Glutamatergic neuron (in vitro differentiated cells): ENCODE data around the gene LAP3. TPM values are rescaled to one million over a fixed set of nuclear protein-coding genes. Genes with fewer than 3 reads are reported as not detected.
"Not testable (repeated sequence)": the region's sequence is repeated elsewhere in the genome, so short reads cannot be mapped to it uniquely, and the experiment has no call there.

Experiments used
- DNase-seq: peaks from one replicate; pipeline ENCODE4 v3.0.0; 2022
- H3K27ac Mint-ChIP-seq: one replicate; pipeline ENCODE4 v1.8.0; 2020; ENCODE audit warnings: mild to moderate bottlenecking, mixed read lengths, inconsistent platforms; ENCODE audit not compliant: unreplicated experiment
- H3K27me3 Mint-ChIP-seq: one replicate; pipeline ENCODE4 v1.8.0; 2020; ENCODE audit warnings: mild to moderate bottlenecking, moderate library complexity, mixed read lengths, inconsistent platforms; ENCODE audit not compliant: unreplicated experiment
- H3K36me3 Mint-ChIP-seq: one replicate; pipeline ENCODE4 v1.8.0; 2020; ENCODE audit warnings: mild to moderate bottlenecking, mixed read lengths, inconsistent platforms; ENCODE audit not compliant: unreplicated experiment
- H3K4me1 Mint-ChIP-seq: one replicate; pipeline ENCODE4 v1.8.0; 2020; ENCODE audit warnings: mild to moderate bottlenecking, low read depth, mixed read lengths, inconsistent platforms; ENCODE audit not compliant: unreplicated experiment
- H3K4me3 Mint-ChIP-seq: one replicate; pipeline ENCODE4 v1.8.0; 2020; ENCODE audit warnings: mild to moderate bottlenecking, mixed read lengths, inconsistent platforms; ENCODE audit not compliant: unreplicated experiment
- H3K9me3 Mint-ChIP-seq: one replicate; pipeline ENCODE4 v1.8.0; 2020; ENCODE audit warnings: mild to moderate bottlenecking, moderate library complexity, mixed read lengths, inconsistent platforms; ENCODE audit not compliant: unreplicated experiment
- total RNA-seq: library from RNA; stranded (reverse); fragmentation: NEBNext Ultra II Directional; extraction: Animal tissue kit (Norgen Biotek cat#: 25700); gene quantifications from one replicate; pipeline ENCODE4 v1.2.1, GENCODE V29; 2021; ENCODE audit not compliant: unreplicated experiment
- TF ChIP-seq, protein P1 (sequence below): fragments of 200-600 bp; sonication (generic); IDR thresholded peaks from one replicate; pipeline ENCODE4 v1.5.0; 2021; ENCODE audit not compliant: partially characterized antibody, unreplicated experiment

LAP3 gene
- total RNA-seq, 1 donor from 2014 or later, result 24.9 TPM

DNA sequence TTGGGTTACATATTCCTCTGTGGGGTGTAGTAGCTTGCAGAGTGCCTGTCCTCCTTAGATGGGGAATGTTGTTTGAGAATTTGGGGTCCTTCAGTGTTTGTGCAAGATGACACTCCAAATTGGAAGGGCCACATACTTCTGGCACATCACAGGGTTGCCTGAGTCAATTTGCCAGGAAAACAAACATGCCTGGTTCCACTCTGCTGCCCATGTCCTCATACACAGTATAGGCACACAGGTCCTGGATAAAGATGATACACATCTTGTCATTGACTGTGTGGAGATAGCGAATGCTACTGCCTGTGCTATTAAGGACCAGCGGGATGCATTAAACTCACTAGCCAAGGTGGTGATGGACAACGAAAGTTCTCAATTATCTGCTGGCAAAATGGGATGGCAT, 11.2 kb upstream of the LAP3 start:
- Mint-ChIP-seq H3K4me1 (peaks cover 5% of the 10 kb centered on the region), H3K9me3 (peaks cover 1% of the 10 kb centered on the region), H3K36me3 (no peaks in the 10 kb centered on the region), H3K4me3 (no peak overlapping the region), H3K27me3 (peaks cover 4% of the 10 kb centered on the region), H3K27ac (no peak overlapping the region)
- TF ChIP-seq, protein P1, sequence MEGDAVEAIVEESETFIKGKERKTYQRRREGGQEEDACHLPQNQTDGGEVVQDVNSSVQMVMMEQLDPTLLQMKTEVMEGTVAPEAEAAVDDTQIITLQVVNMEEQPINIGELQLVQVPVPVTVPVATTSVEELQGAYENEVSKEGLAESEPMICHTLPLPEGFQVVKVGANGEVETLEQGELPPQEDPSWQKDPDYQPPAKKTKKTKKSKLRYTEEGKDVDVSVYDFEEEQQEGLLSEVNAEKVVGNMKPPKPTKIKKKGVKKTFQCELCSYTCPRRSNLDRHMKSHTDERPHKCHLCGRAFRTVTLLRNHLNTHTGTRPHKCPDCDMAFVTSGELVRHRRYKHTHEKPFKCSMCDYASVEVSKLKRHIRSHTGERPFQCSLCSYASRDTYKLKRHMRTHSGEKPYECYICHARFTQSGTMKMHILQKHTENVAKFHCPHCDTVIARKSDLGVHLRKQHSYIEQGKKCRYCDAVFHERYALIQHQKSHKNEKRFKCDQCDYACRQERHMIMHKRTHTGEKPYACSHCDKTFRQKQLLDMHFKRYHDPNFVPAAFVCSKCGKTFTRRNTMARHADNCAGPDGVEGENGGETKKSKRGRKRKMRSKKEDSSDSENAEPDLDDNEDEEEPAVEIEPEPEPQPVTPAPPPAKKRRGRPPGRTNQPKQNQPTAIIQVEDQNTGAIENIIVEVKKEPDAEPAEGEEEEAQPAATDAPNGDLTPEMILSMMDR, result no peak
- DNase-seq, result no peak

DNA sequence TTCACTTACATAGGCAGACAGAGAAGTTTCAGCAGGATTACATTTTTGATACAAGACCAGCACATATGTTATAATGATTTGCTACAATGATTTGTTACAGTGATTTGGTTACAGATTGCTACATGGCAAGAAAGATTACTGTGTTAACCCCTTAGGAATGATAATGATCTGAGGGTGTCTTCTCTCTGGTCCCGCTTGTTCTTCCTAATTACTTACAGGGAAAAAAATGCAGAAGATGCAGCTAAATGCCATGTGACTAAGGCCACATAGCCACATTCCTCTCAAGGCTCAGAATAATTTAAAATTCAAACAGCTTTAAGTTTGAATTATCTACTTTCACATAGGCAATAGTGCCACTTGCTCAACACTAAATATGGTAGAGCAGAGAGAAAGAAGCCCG, 9.7 kb upstream of the LAP3 start:
- TF ChIP-seq, protein P1, result no peak
- Mint-ChIP-seq H3K36me3 (no peaks in the 10 kb centered on the region), H3K4me1 (no peaks in the 10 kb centered on the region), H3K27ac (no peak overlapping the region), H3K27me3 (peaks cover 4% of the 10 kb centered on the region), H3K4me3 (no peak overlapping the region), H3K9me3 (no peaks in the 10 kb centered on the region)
- no peak for DNase-seq

GRCh38 chr4:17574206-17574605, 2.8 kb upstream of the LAP3 start:
- H3K4me3 Mint-ChIP-seq, result no peak overlapping the region
- peaks cover 2% of the 10 kb centered on the region for H3K9me3 Mint-ChIP-seq
- TF ChIP-seq, protein P1, result no peak
- no peaks in the 10 kb centered on the region for H3K36me3 Mint-ChIP-seq
- H3K27me3 Mint-ChIP-seq, result peaks cover 2% of the 10 kb centered on the region
- H3K4me1 Mint-ChIP-seq, result peaks cover 4% of the 10 kb centered on the region
- no peak for DNase-seq
- H3K27ac Mint-ChIP-seq, result no peak overlapping the region

GRCh38 chr4:17575177-17575576, 1.8 kb upstream of the LAP3 start:
- not testable (repeated sequence) for H3K36me3 Mint-ChIP-seq, H3K9me3 Mint-ChIP-seq

GRCh38 chr4:17577665-17578481, 875 bp downstream of the LAP3 start:
- peaks cover 4% of the 10 kb centered on the region for H3K4me1 Mint-ChIP-seq
- peak overlapping the region; percentile 92 for H3K4me3 Mint-ChIP-seq

More at GRCh38 chr4:17575177-17575576, 1.8 kb upstream of the LAP3 start:
- H3K4me1 Mint-ChIP-seq, DNase-seq, H3K27me3 Mint-ChIP-seq, H3K4me3 Mint-ChIP-seq, H3K27ac Mint-ChIP-seq: not testable (repeated sequence)

More at GRCh38 chr4:17577665-17578481, 875 bp downstream of the LAP3 start:
- no peaks in the 10 kb centered on the region for H3K36me3 Mint-ChIP-seq
- peak; percentile 56 for DNase-seq
- H3K9me3 Mint-ChIP-seq, result peaks cover 2% of the 10 kb centered on the region
- TF ChIP-seq, protein P1, result no peak
- H3K27ac Mint-ChIP-seq, result peak overlapping the region; percentile 12
- H3K27me3 Mint-ChIP-seq, result peaks cover 2% of the 10 kb centered on the region
